Heart right ventricle (tissue), 16 donors: ENCODE data around the gene DDX10. TPM values are rescaled to one million over a fixed set of nuclear protein-coding genes. Genes with fewer than 3 reads are reported as not detected.

Experiments used
- ATAC-seq, 8 donors: fragments of 200-7000 bp; cut with Tn5 transposase; one replicate each; pipeline ENCODE4 v1.9.1; 2020; ENCODE audit warnings: mild to moderate bottlenecking in 8 of 8, moderate library complexity in 8 of 8, moderate number of reproducible peaks in 1 of 8
- DNase-seq, 2 donors: peaks; one replicate each; pipeline ENCODE4 v3.0.0-alpha.2; 2020
- H3K27ac ChIP-seq, 10 donors: fragments of 200-600 bp; sonication (generic) in 2 of 10; one replicate each; pipeline versions ENCODE4 v1.5.0 to v1.8.0; 2020 to 2022; ENCODE audit warnings: mild to moderate bottlenecking in 3 of 10
- H3K27me3 ChIP-seq, 7 donors: fragments of 200-600 bp; one replicate each; pipeline ENCODE4 v1.8.0; 2021 to 2022; ENCODE audit warnings: mild to moderate bottlenecking in 2 of 7
- H3K36me3 ChIP-seq, 9 donors: fragments of 200-600 bp; sonication (generic) in 1 of 9; one replicate each; pipeline versions ENCODE4 v1.5.0 to v1.8.0; 2020 to 2022; ENCODE audit warnings: mild to moderate bottlenecking in 2 of 9
- H3K4me1 ChIP-seq, 9 donors: fragments of 200-600 bp; sonication (generic) in 1 of 9; one replicate each; pipeline versions ENCODE4 v1.5.0 to v1.8.0; 2020 to 2022; ENCODE audit warnings: mild to moderate bottlenecking in 4 of 9
- H3K4me3 ChIP-seq, 10 donors: fragments of 200-600 bp; sonication (generic) in 2 of 10; one replicate each; pipeline versions ENCODE4 v1.5.0 to v1.8.0; 2020 to 2022; ENCODE audit warnings: mild to moderate bottlenecking in 7 of 10, moderate library complexity in 2 of 10
- H3K9me3 ChIP-seq, 11 donors: fragments of 200-600 bp in 10 of 11; sonication (generic) in 2 of 11; one replicate each; pipeline versions ENCODE4 v1.5.0 to v1.8.0; 2013 to 2022; ENCODE audit warnings: mild to moderate bottlenecking in 2 of 11, control low read depth in 1 of 11, moderate library complexity in 1 of 11
- WGBS, 2 donors: extraction: QIAGEN DNeasy Blood & Tissue Kit; methylation state at CpG; one replicate each; pipeline ENCODE4 v1.1.7; 2013; ENCODE audit warnings: inconsistent platforms in 1 of 2; 5-methylcytosine and 5-hydroxymethylcytosine counted together
- intact Hi-C, 10 donors: fragments of 100-400 bp; cut with DNase I; formaldehyde crosslinking; loops; one replicate each; pipeline versions ENCODE4 v1.11.1 to v1.14.2; 2022
- polyA plus RNA-seq, 2 donors: library from polyadenylated mRNA; stranded (reverse); fragments of 200-250 nt; gene quantifications; one replicate each; pipeline ENCODE4 v1.2.3, GENCODE V29; 2013
- total RNA-seq, 10 donors: library from RNA; stranded (reverse); fragmentation: NEBNext Ultra II Directional in 3 of 10; extraction: Animal tissue kit (Norgen Biotek cat#: 25700) in 3 of 10; gene quantifications; one replicate each; pipeline versions ENCODE4 v1.2.1 to v1.2.4, GENCODE V29; 2021 to 2023
- TF ChIP-seq, protein P1 (sequence below), 9 donors: fragments of 200-600 bp; sonication (generic) in 2 of 9; IDR thresholded peaks; one replicate each; pipeline versions ENCODE4 v1.5.0 to v1.8.0; 2021 to 2022; ENCODE audit warnings: antibody characterized with exemption in 9 of 9, mild to moderate bottlenecking in 5 of 9, moderate library complexity in 1 of 9
- donor health status: Arrhythmogenic right ventricular cardiomyopathy.
- donor health status: ischemic (EF 13 %, LVEDD 7.1; RV severe dilation, severe dysfunction).
- donor health status: healthy with polysubstance abuse.
- donor health status: DM: no; HTN: yes; CAD: no.
- donor health status: DM: no; HTN: no; CAD: no.
- donor health status: ischemic (EF 25% LVEDD 6.9; RV normal size, moderate dysfunction).
- donor health status: ischemic (EF 25% LVEDD 5.7; RV mildly dilated, moderate dysfunction).
- donor health status: healthy.
- donor health status: DM: yes; HTN: yes; CAD: no.
- donor health status: Ischemic cardiomyopathy.
- donor health status: ischemic (EF 35%, LVEDD 5.7; RV mildly dilated, moderate dysfunction).
- donor health status: nonischemic (EF 11% LVEDD 7.7; RV severe dilation, severe dysfunction).
- donor health status: DM: yes; HTN: yes; CAD: no.
- donor health status: PGD.
- donor health status: ischemic (EF 29% LVEDD 5.4; RV normal size, mild dysfunction).
- donor health status: nonischemic (EF 23%, LVEDD 6.1; RV moderate dilation, normal function).

Gene DDX10
- total and polyA plus RNA-seq, 12 donors: 9.3 to 15.3 (median 11.5) TPM

GRCh38 chr11:108693852-108694251 lies 29.0 kb downstream of the DDX10 start:
- ATAC-seq: no peak
- WGBS, 2 donors: 90 to 91% methylated on average over 2 of the region's 2 CpGs
- H3K36me3 ChIP-seq: peaks cover 0 to 87% (median 14%) of the 10 kb centered on the region in 9 donors
- H3K27me3 ChIP-seq: no peaks in the 10 kb centered on the region
- no peaks in the 10 kb centered on the region for H3K9me3 ChIP-seq
- TF ChIP-seq, protein P1, sequence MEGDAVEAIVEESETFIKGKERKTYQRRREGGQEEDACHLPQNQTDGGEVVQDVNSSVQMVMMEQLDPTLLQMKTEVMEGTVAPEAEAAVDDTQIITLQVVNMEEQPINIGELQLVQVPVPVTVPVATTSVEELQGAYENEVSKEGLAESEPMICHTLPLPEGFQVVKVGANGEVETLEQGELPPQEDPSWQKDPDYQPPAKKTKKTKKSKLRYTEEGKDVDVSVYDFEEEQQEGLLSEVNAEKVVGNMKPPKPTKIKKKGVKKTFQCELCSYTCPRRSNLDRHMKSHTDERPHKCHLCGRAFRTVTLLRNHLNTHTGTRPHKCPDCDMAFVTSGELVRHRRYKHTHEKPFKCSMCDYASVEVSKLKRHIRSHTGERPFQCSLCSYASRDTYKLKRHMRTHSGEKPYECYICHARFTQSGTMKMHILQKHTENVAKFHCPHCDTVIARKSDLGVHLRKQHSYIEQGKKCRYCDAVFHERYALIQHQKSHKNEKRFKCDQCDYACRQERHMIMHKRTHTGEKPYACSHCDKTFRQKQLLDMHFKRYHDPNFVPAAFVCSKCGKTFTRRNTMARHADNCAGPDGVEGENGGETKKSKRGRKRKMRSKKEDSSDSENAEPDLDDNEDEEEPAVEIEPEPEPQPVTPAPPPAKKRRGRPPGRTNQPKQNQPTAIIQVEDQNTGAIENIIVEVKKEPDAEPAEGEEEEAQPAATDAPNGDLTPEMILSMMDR (IDR thresholded peaks at IDR 0.05): no peak
- no peak for DNase-seq
- intact Hi-C loops: loop anchor here in 5 of 10 donors (10.0 kb wide), 3 partner anchors 181 to 1171 kb away; no protein-coding TSS in a partner anchor
- H3K4me1 ChIP-seq: no peaks in the 10 kb centered on the region
- no peak overlapping the region for H3K4me3 ChIP-seq
- no peak overlapping the region for H3K27ac ChIP-seq

- no peak overlapping the region for H3K27ac ChIP-seq
- ATAC-seq (no peak), DNase-seq (no peak)
- intact Hi-C loops: loop anchor here in 9 of 10 donors (5.0 to 10.0 kb wide), 7 partner anchors 177 to 1242 kb away; no protein-coding TSS in a partner anchor
- WGBS, 2 donors: 91 to 100% methylated on average over 1 of the region's 1 CpG
- H3K9me3 ChIP-seq: no peaks in the 10 kb centered on the region
- peaks cover 0 to 87% (median 7%) of the 10 kb centered on the region in 9 donors for H3K36me3 ChIP-seq
- H3K4me1 ChIP-seq: no peaks in the 10 kb centered on the region
- TF ChIP-seq, protein P1 (IDR thresholded peaks at IDR 0.05): no peak
- no peaks in the 10 kb centered on the region for H3K27me3 ChIP-seq
- H3K4me3 ChIP-seq: no peak overlapping the region
Observed at GRCh38 chr11:108694846-108695245, 30.0 kb downstream of the DDX10 start.

- 73% methylated on average over 3 of the region's 3 CpGs for WGBS, 2 donors
- ATAC-seq: peak in 7 of 8 donors; percentile 79 to 86 (median 83)
Observed at GRCh38 chr11:108697872-108698473, 33.1 kb downstream of the DDX10 start.

GRCh38 chr11:108698844-108699642 lies 34.2 kb downstream of the DDX10 start:
- TF ChIP-seq, protein P1 (IDR thresholded peaks at IDR 0.05): no peak
- intact Hi-C loops: loop anchor here (2.0 to 10.0 kb wide), 9 partner anchors 173 to 1240 kb away; no protein-coding TSS in a partner anchor
- no peaks in the 10 kb centered on the region for H3K9me3 ChIP-seq
- H3K36me3 ChIP-seq: peaks cover 0 to 79% (median 7%) of the 10 kb centered on the region in 9 donors
- DNase-seq (no peak), ATAC-seq (no peak)
- H3K27ac ChIP-seq: no peak overlapping the region
- H3K4me1 ChIP-seq: no peaks in the 10 kb centered on the region
- no peak overlapping the region for H3K4me3 ChIP-seq
- 93 to 94% methylated on average over 4 of the region's 4 CpGs for WGBS, 2 donors
- H3K27me3 ChIP-seq: no peaks in the 10 kb centered on the region

More at GRCh38 chr11:108697872-108698473, 33.1 kb downstream of the DDX10 start:
- intact Hi-C loops: loop anchor here (2.0 to 10.0 kb wide), 9 partner anchors 174 to 1241 kb away; no protein-coding TSS in a partner anchor
- no peaks in the 10 kb centered on the region for H3K9me3 ChIP-seq
- no peak overlapping the region for H3K4me3 ChIP-seq
- H3K36me3 ChIP-seq: peaks cover 0 to 79% (median 7%) of the 10 kb centered on the region in 9 donors
- H3K4me1 ChIP-seq: no peaks in the 10 kb centered on the region
- H3K27me3 ChIP-seq: no peaks in the 10 kb centered on the region
- peak in 1 of 2 donors; percentile 65 for DNase-seq
- H3K27ac ChIP-seq: no peak overlapping the region
- TF ChIP-seq, protein P1 (IDR thresholded peaks at IDR 0.05): peak; percentile 56 to 91 (median 86)
